HEK293T (cell line): ENCODE data around the gene AMHR2.

Experiments
- ELF4 ChIP-seq: fragments of 450-650 bp; IDR thresholded peaks from 2 replicates; pipeline ENCODE4 v1.6.1; 2017; ENCODE audit warnings: antibody characterized with exemption
- FOXM1 ChIP-seq: fragments of 450-650 bp; IDR thresholded peaks from 2 replicates; pipeline ENCODE4 v1.6.1; 2017; ENCODE audit warnings: mild to moderate bottlenecking, borderline replicate concordance

DNA sequence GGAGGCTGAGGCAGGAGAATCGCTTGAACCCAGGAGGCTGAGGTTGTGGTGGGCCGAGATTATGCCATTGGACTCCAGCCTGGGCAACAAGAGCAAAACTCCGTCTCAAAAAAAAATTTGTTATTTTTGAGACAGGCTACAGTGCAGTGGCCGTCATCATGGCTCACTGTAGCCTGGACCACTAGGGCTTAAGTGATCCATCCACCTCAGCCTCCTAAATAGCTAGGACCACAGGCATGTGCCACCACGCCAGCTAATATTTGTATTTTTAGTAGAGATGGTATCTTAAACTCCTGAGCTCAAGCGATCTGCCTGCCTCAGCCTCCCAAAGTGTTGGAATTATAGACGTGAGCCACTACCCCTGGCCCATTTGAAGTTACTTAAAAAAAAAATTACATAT is 27.3 kb downstream of the AMHR2 start:
- no peak for TF ChIP-seq FOXM1
- no peak for TF ChIP-seq ELF4
